Epithelial cell of esophagus (primary cell): ENCODE measurements around the gene CDADC1.
A peak's percentile ranks its signal among the peaks of the same experiment; 100 is the strongest.

Source experiments
- DNase-seq: peaks from one replicate; pipeline ENCODE4 v3.0.0; 2010; ENCODE audit warnings: low read depth
- H3K4me3 ChIP-seq: 2 replicates; pipeline ENCODE4 v1.5.1; 2011; ENCODE audit warnings: mild to moderate bottlenecking, low read length, control low read depth
- TF ChIP-seq, protein P1 (sequence below): IDR thresholded peaks from 2 replicates; pipeline ENCODE4 v1.5.1; 2011; ENCODE audit warnings: low read depth, mild to moderate bottlenecking, low read length, control low read depth, inconsistent platforms; ENCODE audit not compliant: insufficient read depth; ENCODE audit errors: missing control alignments

The CDADC1 gene

DNA sequence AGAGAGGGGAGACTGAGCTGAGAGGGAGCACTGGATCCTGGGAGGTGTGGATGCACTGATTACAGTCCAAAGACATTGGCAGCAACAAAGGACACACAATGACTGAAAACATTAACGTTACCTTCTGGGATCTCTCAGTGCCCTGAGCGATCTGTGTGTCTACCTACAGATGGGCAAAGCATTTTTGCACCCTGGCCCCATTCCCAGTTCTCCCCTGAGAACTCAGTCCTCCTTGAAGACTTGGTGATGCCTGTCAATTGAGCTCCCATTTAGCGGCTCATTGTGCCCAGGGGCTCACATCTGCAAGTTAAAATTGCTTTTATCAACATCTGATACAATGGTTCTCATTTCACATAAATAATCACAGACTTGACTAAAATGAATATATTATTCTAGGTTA, 62.5 kb downstream of the CDADC1 start:
- TF ChIP-seq, protein P1, sequence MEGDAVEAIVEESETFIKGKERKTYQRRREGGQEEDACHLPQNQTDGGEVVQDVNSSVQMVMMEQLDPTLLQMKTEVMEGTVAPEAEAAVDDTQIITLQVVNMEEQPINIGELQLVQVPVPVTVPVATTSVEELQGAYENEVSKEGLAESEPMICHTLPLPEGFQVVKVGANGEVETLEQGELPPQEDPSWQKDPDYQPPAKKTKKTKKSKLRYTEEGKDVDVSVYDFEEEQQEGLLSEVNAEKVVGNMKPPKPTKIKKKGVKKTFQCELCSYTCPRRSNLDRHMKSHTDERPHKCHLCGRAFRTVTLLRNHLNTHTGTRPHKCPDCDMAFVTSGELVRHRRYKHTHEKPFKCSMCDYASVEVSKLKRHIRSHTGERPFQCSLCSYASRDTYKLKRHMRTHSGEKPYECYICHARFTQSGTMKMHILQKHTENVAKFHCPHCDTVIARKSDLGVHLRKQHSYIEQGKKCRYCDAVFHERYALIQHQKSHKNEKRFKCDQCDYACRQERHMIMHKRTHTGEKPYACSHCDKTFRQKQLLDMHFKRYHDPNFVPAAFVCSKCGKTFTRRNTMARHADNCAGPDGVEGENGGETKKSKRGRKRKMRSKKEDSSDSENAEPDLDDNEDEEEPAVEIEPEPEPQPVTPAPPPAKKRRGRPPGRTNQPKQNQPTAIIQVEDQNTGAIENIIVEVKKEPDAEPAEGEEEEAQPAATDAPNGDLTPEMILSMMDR, result no peak
- H3K4me3 ChIP-seq, result no peak overlapping the region
- no peak for DNase-seq

DNA sequence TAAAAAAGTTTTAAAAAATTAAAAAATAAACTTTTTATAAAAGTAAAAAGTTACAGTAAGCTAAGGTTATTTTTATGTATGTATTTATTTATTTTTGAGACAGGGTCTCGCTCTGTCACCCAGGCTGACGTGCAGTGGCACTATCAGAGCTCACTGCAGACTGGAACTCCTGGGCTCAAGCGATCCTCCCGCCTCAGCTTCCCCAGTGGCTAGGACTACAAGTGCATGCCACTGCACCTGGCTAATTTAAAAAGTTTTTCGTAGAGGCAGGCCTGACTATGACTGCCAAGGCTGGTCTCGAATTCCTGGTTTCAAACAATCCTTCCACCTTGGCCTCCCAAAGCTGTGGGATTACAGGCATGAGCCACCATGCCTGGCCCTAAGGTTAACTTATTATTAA, 64.1 kb downstream of the CDADC1 start:
- H3K4me3 ChIP-seq, result no peak overlapping the region
- TF ChIP-seq, protein P1, result no peak
- DNase-seq, result no peak

DNA sequence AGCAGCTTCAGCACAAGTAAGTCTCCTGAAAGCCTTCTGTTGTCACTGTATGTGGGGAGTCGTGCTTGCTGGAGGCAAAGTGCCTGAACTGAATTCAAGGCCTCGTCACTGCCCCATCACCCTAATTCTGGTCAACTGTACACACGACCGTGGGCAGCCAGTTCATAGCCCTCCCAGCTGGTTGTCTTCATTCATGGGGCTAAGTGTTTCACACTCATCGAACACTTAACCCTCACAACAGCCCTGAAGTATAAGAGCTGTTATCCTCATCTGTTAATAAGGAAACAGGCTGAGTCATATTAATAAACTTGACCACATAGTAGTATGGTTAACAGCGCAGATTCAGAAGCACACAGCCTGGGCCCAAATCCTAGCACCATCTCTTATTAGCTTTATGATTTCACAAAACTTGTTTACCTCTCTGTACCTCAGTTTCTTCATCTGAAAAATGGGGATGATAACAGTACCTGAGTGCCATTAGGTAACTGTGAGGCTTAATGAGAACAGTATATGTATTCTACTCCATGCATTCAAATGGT, 66.7 kb downstream of the CDADC1 start:
- TF ChIP-seq, protein P1, result no peak
- H3K4me3 ChIP-seq, result no peak overlapping the region
- peak; percentile 8 for DNase-seq

DNA sequence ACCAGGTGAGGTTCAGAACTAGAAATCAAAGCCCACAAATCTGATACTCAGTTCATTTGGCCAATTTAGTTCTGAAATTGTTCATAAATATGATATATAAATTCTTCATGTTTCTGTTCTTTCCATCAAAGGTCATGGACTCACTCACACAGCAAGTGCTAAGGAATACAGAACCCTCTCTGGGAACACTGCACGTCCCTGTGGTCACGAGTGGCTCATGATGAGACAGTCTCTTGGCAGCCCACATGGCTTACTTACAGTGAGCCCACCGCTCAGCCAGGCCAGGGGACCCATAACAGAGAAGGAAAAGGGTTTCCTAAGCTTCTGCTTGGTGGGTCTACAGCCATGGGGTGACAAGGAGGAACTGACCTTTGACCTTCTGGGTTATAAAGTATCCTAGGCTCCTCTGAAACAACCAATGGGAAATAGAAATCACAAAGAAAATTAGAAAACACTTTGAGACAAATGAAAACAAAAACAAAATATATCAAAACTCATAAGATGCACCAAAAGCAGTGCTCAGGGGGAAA, 67.4 kb downstream of the CDADC1 start:
- H3K4me3 ChIP-seq, result no peak overlapping the region
- TF ChIP-seq, protein P1, result no peak
- no peak for DNase-seq

DNA sequence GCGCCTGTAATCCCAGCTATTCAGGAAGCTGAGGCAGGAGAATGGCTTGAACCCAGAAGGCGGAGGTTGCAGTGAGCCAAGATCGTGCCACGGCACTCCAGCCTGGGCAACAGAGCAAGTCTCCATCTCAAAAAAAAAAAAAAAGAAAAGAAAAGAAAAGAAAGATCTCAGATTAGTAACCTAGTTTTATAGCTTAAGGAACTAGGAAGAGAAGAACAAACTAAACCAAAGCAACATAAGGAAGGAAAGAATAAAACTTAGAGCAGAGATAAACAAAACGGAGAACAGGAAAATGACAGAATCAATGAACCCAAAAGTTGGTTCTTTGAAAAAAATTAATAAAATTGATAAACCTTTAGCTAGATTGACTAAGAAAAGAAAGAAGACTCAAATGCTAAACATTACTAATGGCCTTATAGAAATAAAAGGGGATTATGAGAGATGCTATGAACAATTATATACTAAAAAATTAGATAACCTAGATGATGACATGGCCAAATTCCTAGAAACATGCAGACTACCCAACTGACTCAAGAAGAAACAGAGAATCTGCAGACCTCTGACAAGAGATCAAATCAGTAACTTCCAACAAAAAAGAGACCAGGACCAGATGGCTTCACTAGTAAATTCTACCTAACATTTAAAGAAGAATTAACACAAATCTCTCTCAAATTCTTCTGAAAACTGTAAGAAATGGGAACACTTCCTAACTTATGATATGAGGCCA, 68.2 kb downstream of the CDADC1 start:
- DNase-seq, result no peak
- TF ChIP-seq, protein P1, result no peak
- no peak overlapping the region for H3K4me3 ChIP-seq

DNA sequence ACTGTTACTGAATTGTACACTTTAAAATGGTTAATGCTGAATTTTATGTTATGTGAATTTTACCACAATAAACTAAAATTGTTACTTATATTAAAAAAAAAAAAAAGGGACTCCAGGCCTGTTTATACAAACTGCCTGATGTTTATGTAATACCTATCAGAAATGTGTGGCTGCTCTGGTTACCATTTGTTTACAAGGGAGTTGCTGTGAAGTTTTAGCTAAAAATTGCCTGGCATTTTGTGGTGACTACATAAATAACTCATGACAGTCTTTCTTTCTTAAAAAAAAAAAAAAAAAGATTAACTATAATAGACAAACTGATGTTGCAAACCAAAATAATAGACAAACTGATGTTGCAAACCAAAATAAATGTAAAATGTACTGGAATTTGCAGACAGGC, 71.8 kb downstream of the CDADC1 start:
- TF ChIP-seq, protein P1, result no peak
- H3K4me3 ChIP-seq, result no peak overlapping the region
- no peak for DNase-seq
